ENCODE measurements around the gene CEP350. TPM values are rescaled to one million over a fixed set of nuclear protein-coding genes. Genes with fewer than 3 reads are reported as not detected.

The CEP350 gene
- total and polyA plus RNA-seq, 2 of the 13 experiments (the other 11 are each of a cell fraction or from before 2014, with no cell fraction given), result 7.6 to 35.9 TPM

- no peak for TF ChIP-seq ZNF646 (CRISPR knock-in tag; IDR thresholded peaks at IDR 0.05)
- TF ChIP-seq ARNT2 (CRISPR knock-in tag; IDR thresholded peaks at IDR 0.05; ENCODE audit: low read depth), result no peak
- no peak for TF ChIP-seq ZNF17 (CRISPR knock-in tag; IDR thresholded peaks at IDR 0.05)
- no peak for TF ChIP-seq ZNF160 (CRISPR knock-in tag; IDR thresholded peaks at IDR 0.05)
- no peak for TF ChIP-seq FOXO1 (CRISPR knock-in tag; IDR thresholded peaks at IDR 0.05)
- TF ChIP-seq, protein P1, sequence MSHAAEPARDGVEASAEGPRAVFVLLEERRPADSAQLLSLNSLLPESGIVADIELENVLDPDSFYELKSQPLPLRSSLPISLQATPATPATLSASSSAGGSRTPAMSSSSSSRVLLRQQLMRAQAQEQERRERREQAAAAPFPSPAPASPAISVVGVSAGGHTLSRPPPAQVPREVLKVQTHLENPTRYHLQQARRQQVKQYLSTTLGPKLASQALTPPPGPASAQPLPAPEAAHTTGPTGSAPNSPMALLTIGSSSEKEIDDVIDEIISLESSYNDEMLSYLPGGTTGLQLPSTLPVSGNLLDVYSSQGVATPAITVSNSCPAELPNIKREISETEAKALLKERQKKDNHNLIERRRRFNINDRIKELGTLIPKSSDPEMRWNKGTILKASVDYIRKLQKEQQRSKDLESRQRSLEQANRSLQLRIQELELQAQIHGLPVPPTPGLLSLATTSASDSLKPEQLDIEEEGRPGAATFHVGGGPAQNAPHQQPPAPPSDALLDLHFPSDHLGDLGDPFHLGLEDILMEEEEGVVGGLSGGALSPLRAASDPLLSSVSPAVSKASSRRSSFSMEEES (CRISPR knock-in tag; IDR thresholded peaks at IDR 0.05), result no peak
- no peak for TF ChIP-seq YY1 (IDR thresholded peaks at IDR 0.05; ENCODE audit: insufficient read depth, insufficient replicate concordance, low read depth, low read length)
- TF ChIP-seq, protein P2, sequence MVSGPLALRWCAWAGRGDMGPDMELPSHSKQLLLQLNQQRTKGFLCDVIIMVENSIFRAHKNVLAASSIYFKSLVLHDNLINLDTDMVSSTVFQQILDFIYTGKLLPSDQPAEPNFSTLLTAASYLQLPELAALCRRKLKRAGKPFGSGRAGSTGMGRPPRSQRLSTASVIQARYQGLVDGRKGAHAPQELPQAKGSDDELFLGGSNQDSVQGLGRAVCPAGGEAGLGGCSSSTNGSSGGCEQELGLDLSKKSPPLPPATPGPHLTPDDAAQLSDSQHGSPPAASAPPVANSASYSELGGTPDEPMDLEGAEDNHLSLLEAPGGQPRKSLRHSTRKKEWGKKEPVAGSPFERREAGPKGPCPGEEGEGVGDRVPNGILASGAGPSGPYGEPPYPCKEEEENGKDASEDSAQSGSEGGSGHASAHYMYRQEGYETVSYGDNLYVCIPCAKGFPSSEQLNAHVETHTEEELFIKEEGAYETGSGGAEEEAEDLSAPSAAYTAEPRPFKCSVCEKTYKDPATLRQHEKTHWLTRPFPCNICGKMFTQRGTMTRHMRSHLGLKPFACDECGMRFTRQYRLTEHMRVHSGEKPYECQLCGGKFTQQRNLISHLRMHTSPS (CRISPR knock-in tag; IDR thresholded peaks at IDR 0.05; ENCODE audit: low read depth), result no peak
- no peak for TF ChIP-seq ZNF460 (CRISPR knock-in tag; IDR thresholded peaks at IDR 0.05; ENCODE audit: borderline replicate concordance)
- no peak for TF ChIP-seq NFAT5 (CRISPR knock-in tag; IDR thresholded peaks at IDR 0.05)
- no peak for TF ChIP-seq ZNF275 (CRISPR knock-in tag; IDR thresholded peaks at IDR 0.05; ENCODE audit: borderline replicate concordance)
- TF ChIP-seq KLF11 (CRISPR knock-in tag; IDR thresholded peaks at IDR 0.05), result no peak
- TF ChIP-seq ZNF777 (CRISPR knock-in tag; IDR thresholded peaks at IDR 0.05), result no peak
- TF ChIP-seq EZH2 (conservative IDR thresholded peaks at IDR 0.05; ENCODE audit: low read depth, low read length), result no peak
Measured at GRCh38 chr1:180133193-180133592, 178.6 kb downstream of the CEP350 start (continued).
